NCI-H524 treated with DMSO at 0.1 percent for 48 hours (cell line): Measurements from ENCODE around the gene DHTKD1.

Experiments
- DNase-seq: peaks from one replicate; lab custom pipeline; 2025; lab: John Stamatoyannopoulos, UW

DHTKD1 gene, protein sequence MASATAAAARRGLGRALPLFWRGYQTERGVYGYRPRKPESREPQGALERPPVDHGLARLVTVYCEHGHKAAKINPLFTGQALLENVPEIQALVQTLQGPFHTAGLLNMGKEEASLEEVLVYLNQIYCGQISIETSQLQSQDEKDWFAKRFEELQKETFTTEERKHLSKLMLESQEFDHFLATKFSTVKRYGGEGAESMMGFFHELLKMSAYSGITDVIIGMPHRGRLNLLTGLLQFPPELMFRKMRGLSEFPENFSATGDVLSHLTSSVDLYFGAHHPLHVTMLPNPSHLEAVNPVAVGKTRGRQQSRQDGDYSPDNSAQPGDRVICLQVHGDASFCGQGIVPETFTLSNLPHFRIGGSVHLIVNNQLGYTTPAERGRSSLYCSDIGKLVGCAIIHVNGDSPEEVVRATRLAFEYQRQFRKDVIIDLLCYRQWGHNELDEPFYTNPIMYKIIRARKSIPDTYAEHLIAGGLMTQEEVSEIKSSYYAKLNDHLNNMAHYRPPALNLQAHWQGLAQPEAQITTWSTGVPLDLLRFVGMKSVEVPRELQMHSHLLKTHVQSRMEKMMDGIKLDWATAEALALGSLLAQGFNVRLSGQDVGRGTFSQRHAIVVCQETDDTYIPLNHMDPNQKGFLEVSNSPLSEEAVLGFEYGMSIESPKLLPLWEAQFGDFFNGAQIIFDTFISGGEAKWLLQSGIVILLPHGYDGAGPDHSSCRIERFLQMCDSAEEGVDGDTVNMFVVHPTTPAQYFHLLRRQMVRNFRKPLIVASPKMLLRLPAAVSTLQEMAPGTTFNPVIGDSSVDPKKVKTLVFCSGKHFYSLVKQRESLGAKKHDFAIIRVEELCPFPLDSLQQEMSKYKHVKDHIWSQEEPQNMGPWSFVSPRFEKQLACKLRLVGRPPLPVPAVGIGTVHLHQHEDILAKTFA

DNA sequence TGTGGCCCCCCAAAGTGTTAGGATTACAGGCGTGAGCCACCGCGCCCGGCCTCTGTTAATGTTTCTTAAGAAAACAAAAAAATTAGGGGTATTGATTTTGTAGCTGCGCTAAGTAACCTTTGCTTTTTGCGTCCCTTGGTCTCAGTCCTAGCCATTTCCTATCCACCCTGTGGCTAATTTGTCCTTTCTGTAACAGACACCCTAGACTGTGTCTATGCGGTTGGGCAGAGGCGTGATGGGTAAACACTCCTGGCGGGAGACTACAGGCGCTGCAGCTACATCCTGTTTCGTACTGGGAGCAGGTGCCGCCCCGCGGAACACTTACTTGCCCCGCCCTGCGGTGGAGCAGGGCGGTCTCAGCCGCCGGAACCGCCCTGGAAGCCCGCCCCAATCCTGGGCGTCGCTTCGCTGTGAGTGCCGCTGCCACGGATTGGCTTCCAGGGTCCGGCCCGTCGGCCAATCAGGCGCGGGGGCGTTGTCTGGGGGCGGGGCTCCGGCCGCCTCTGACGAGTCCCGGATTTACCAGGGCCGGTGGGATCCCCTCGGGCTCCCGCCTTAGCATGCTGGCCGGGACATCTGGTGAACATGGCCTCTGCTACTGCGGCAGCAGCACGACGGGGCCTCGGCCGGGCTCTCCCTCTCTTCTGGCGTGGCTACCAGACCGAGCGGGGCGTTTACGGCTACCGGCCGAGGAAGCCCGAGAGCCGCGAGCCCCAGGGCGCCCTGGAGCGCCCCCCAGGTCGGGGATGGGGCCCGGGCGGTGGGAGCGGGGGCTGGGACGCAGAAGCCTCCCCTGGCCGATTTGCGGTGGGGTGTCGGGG is at the start of gene DHTKD1:
Gene DHTKD1, plus strand, starts transcription at position 506 of the 821 bp plus-strand sequence. Its CDS starts 80 bp downstream, at position 586.
- peak; percentile 33 for DNase-seq

- no peak for DNase-seq
Observed at GRCh38 chr10:12019283-12019971, 49.3 kb upstream of the DHTKD1 start.

DNA sequence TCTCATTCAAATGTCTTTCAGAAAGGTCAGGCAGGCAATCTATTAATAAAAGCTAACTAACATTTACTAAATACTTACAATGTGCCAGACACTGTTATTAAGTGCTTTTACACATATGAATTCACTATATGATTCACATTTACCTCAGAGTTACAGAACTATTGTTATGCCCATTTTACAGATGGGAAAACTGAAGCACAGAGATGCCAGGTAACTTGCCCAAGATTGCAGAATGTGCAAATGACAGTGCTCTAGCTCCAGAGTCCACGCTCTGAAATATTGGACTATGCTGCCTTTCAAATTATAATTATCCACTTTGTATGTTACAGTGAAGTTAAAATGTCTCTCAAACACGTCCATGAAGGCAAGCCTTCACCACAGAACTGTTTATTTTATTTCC is 48.2 kb upstream of the DHTKD1 start:
- no peak for DNase-seq

- DNase-seq = no peak
Observed at GRCh38 chr10:12022580-12023257, 46.0 kb upstream of the DHTKD1 start.

DNA sequence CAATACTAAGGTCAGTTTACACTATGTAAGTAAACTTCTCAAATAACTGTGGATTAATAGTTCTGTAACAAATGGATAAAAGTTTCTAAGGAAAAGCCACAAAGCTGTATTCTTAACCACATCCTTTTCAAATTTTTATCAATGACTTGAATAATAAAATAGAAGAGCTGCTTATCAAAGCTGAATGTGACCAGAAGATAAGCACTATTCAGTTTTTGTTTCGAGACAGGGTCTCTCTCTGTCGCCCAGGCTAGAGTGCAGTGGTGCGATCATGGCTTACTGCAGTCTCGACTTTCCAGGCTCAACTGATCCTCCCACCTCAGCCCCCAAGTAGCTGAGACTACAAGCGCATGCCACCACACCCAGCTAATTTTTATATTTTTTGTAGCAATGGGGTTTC is 43.2 kb upstream of the DHTKD1 start:
- no peak for DNase-seq

DNA sequence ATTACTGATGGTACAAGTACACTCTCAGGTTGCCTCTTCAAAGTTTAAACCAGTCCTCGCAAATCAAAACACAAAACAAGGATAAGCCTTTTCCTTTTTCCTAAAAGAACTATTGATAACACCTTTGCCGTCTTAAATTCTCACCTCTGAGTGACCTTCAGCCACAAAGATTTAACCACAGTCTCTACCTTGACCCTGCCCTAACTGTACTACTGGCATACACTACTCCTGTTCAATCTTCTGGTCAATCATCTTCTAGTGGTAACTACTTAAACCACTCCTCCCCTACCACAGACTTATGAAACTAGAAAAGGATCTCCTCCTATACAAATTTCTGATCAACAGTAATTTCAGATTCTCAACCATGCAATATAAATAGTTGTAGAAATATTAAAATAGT is 41.2 kb upstream of the DHTKD1 start:
- DNase-seq = no peak

- no peak for DNase-seq
Observed at GRCh38 chr10:12031404-12031803, 37.4 kb upstream of the DHTKD1 start.

GRCh38 chr10:12036073-12036655 is 32.6 kb upstream of the DHTKD1 start:
- no peak for DNase-seq

DNA sequence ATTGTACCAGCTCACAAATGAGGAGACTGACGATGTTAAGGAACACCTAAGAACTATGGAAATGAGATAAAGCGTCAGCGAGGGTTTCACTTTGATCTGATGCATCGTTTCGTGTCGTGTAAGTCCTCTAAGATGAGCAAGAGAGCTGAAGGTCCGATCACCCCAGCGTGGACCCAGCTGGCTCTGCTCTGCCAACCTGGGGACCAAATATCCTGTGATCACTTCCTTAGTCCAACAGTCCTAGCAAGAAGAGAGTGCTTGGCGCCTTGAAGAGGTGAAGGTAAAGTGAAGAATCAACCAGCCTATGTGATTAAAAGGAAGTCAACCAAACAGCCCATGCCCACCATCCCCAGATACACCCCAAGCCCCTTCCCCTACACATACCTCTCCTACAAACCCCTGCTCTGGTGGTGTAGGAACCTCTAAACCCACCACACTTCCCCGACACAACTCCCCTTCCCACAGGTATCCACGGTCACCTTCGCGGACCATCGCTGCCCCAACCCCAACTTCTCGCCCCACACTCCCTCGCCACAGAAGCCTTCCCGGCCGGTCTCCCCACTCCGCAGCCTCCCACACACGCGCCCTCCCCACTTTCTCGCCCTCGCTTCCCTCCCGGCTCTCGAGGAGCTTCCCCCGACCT is 26.9 kb upstream of the DHTKD1 start:
- DNase-seq = no peak

DNA sequence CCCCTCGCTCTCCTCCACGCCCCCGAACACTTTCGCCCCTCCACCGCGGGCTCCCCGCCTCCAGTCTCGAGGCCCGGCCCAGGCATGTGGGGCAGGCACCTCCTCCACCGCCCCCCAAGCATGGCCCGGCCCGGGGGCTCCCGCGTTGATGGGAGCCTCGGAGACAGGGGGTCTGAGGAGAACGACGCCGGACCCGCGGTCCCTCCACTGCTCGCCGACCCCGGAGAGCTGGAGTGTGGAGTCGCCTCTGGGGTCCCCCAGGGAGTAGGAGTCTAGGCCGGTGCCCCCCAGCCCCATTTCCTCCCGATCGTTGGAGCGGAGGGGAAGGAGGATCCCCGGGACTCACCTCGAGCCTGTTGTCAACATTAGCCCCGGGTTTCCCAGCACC is 26.4 kb upstream of the DHTKD1 start:
- DNase-seq = no peak

DNA sequence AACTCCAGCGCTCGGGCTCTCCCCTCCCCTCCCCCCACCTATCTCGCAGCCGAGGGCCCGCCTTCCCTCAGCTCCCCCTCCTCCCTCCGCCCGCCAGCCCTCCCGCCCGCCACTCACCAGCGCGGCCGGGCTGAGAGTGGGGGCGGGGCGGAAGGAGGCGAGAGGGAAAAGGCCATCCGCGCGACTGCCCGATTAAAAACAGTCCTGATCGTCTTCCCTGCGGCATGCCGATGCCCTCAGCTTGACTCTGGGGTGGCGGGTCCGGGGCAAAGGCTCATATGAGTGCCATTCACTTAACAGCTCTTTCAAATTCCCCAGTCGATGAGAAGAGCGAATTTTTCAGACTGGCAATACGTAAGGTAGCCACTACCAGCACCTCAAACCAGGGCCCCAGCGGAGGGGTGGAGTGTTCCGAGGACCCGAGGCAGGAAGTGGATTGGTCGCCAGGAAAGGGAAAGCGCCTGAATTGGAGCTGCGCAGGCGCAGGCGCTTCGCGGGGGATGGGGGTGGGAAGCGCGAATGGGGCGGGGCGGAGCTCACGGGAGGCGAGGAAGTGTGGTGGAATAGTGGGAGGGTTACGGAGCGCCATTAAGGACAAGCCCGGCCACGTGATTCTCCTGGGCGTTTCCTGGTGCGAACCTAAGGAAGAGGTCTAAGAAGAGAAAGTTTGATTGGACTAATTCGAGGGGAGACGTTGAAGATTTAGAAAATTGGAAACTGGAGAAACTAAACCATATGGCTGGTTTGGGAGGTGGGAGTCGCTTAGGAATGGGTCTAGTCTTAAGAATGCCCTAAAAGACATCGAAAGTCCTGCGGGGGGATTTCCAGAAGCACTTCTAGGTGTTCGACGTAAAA is 25.7 kb upstream of the DHTKD1 start, which contains the start of gene UPF2:
Gene UPF2, minus strand, starts transcription at position 13 of the 855 bp plus-strand sequence. CDS start 7,386 bp downstream, outside the sequence.
- peak; percentile 46 for DNase-seq

DNA sequence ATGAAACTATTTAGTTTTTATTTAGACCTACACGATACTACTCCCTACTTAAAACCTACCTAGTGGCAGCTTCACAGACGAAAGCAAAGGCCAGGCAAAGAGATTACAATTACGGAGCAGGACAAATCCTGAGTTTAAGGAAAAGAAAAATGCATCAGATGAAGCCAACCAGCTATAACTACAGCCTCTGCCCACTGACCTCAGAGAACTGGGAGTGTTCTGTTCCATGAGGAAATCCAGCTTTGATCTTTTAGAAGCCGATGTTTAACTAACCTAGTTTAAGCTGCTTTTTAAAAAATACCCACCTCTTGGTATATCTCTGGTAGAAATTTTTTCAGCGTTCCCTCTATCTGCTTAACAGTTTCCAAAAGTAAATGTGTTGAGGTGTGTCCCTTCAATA is 23.2 kb upstream of the DHTKD1 start:
- DNase-seq = no peak

DNA sequence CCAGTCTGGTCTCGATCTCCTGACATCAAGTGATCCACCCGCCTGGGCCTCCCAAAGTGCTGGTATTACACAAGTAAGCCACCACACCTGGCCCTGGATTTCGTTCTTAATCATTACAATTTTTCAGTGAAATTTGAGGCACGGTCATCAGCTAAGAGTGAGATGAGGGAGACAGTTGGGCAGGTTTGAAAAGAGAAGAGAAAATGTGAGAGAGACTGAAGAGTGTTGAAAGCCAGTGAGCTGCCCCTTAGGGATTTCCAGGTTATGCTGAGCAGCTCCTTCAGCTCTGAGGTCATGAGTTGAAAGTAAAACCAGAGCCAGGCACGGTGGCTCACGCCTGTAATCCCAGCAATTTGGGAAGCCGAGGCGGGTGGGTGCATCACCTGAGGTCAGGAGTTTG is 20.2 kb upstream of the DHTKD1 start:
- DNase-seq = no peak

DNA sequence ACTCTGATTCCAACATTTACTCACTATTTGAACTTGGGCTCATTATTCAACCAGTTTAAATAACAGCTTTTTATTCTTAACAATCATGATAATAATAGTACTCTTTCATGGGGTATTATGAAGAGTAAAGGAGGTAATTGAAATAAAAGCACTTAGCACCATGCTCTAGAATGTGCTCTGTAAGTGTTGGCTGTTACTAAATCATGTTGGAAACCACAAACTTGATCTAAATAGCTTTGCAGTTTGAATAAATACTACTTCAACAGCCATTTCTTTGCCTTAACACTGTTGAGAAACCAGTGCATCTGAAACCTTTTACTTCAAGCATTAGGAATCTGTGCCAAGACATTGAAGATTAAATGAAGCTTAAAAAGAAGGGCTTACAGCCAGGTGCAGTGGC is 18.2 kb upstream of the DHTKD1 start:
- no peak for DNase-seq

- DNase-seq = no peak
Observed at GRCh38 chr10:12051241-12051640, 17.5 kb upstream of the DHTKD1 start.

- no peak for DNase-seq
Observed at GRCh38 chr10:12055732-12056131, 13.0 kb upstream of the DHTKD1 start.

- no peak for DNase-seq
Observed at GRCh38 chr10:12056748-12057147, 12.0 kb upstream of the DHTKD1 start.

DNA sequence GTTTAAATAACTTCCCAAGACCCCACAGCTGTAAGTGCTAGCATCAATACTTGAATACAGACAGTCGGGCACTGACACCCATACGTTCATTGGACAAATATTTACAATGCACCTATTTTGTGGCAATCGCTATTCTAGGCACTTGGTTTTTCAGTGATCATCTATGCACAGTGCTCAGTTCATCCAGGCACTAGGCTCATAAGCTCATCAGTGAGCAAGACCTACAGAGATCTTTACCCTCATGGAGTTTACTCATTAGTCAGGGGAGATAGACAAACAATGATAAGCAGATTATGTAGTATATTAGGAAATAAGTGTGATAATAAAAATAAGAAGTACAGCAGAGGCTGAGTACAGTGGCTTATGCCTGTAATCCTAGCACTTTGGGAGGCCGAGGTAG is 7.6 kb upstream of the DHTKD1 start:
- no peak for DNase-seq
